Central memory CD8-positive, alpha-beta T cell (primary cell): Measurements from ENCODE around the gene EGFR.

Experiments used
- ATAC-seq: fragments of 150-1000 bp; cut with Tn5 transposase; replicated peaks from 2 replicates; pipeline ENCODE4 v1.10.0; 2022; ENCODE audit warnings: mild to moderate bottlenecking, moderate FRiP score, moderate number of reproducible peaks; ENCODE audit not compliant: poor library complexity, severe bottlenecking; ENCODE audit errors: extremely low read depth
- DNase-seq, 2 donors: peaks; one replicate each; pipeline ENCODE4 v3.0.0; 2021; ENCODE audit warnings: low spot score in 2 of 2
- H3K27ac Mint-ChIP-seq: one replicate; pipeline ENCODE4 v1.8.0; 2022; ENCODE audit warnings: low read depth, mild to moderate bottlenecking, moderate library complexity, mixed read lengths
- H3K27me3 Mint-ChIP-seq: one replicate; pipeline ENCODE4 v1.8.0; 2022; ENCODE audit warnings: mixed read lengths
- H3K36me3 Mint-ChIP-seq: one replicate; pipeline ENCODE4 v1.8.0; 2022; ENCODE audit warnings: mild to moderate bottlenecking, moderate library complexity, mixed read lengths; ENCODE audit not compliant: insufficient read depth
- H3K4me1 Mint-ChIP-seq: one replicate; pipeline ENCODE4 v1.8.0; 2022; ENCODE audit warnings: mixed read lengths
- H3K4me3 Mint-ChIP-seq: one replicate; pipeline ENCODE4 v1.8.0; 2022; ENCODE audit warnings: mild to moderate bottlenecking, moderate library complexity, mixed read lengths
- H3K9me3 Mint-ChIP-seq: one replicate; pipeline ENCODE4 v1.8.0; 2022; ENCODE audit warnings: mixed read lengths

EGFR gene

DNA sequence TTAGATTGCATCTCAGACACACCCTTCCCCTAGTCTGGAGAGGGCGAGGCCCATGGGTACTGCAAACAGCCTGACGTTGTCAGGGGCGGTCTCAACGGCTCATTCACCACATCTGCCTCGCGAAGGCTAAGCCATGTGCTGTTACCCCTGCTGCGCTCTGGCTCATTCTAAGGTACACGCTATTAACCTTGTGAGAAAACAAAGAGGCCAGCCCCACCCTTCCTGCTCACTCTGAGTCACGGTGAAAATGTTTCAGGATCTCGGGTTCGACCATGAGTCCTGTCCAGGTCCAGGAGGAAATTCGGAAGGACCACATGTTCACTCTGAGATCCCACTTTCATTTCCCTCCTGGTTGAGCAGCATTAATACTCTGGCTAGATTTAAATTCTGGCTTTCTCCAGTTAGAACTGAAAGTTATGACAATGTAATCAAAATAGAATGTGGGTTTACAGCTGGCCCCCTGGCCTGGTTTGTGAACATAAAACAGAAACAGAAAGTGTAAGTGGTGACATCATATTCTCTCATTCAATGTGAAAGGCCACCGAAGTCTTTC lies 55.2 kb downstream of the EGFR start:
- DNase-seq (peak; percentile 22 to 46), ATAC-seq (peak; percentile 92)
- H3K27me3 Mint-ChIP-seq = peaks cover 19% of the 10 kb centered on the region
- H3K4me1 Mint-ChIP-seq = peaks cover 12% of the 10 kb centered on the region
- peaks cover 1% of the 10 kb centered on the region for H3K36me3 Mint-ChIP-seq
- H3K4me3 Mint-ChIP-seq = peak overlapping the region; percentile 70
- no peaks in the 10 kb centered on the region for H3K9me3 Mint-ChIP-seq
- H3K27ac Mint-ChIP-seq = peak overlapping the region; percentile 96

DNA sequence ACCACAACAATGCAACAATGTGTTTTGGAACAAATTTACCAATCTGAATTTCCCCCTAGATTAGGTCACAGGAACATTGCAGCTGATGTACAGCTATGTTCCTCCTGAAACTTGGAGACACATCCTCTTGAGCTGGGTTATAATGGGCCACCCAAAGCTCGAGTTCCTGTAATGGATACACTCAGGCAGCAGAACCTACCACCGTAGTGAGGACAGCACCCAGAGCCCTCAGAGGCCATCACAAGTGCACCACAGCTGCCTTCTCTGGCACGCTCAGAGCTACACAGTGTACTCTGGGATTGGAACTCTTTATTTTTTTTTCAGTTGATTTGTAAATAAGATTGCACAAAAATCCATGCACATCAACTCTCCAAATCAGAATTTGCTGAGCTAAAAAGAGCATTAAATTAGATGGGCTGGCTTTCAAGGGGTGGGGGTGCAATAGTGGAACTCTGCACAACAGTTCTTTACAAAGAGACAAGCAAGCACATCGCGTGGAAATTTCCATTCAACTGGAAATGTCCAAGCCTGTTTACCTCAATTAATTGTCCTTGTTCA lies 56.7 kb downstream of the EGFR start:
- Mint-ChIP-seq H3K27me3 (peaks cover 7% of the 10 kb centered on the region), H3K27ac (no peak overlapping the region), H3K9me3 (no peaks in the 10 kb centered on the region), H3K4me3 (no peak overlapping the region), H3K4me1 (peaks cover 12% of the 10 kb centered on the region), H3K36me3 (peaks cover 4% of the 10 kb centered on the region)
- DNase-seq (no peak), ATAC-seq (no peak)

DNA sequence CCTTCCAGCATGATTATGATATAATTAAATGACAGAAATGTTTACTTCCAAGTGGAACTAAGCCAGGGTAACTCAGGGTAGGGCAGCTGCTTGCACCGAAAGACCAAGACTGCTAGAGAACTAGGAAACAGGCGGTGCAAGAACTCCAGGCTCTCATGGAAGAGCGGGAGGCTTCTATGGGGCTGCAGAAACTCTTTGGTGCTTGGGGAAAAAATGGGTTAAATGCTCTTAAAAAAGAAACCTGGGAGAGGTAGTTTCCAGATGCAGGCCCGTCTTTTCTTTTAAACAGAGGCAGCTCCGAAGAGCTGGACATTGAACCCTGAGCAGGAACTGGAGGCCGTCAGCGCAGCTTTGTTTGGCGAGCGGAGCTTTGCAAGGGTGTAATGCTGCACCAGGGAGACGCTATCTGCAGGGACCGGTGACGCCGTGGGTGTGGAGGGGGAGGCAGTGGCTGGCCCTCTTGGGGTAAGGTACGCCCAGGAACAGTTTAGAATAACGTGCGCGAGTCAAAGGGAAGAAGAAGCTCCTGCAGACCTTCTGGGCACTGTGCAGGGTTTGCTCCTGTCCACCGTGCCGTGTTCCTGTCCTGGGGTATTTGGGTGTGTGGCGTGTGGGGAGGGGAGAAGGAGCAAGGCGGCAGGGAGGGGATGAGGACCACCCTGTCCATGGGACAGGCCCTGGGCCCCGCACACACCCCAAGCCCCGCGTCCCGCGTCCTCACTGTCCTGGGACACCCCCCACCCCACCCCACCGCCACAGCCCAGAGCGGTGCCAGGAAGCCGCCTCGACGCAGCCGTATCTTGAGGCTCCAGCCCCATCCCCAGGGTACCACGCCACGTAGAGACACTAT lies 59.0 kb downstream of the EGFR start:
- Mint-ChIP-seq H3K27ac (no peak overlapping the region), H3K9me3 (no peaks in the 10 kb centered on the region), H3K4me1 (peaks cover 12% of the 10 kb centered on the region), H3K4me3 (no peak overlapping the region), H3K27me3 (no peaks in the 10 kb centered on the region), H3K36me3 (peaks cover 4% of the 10 kb centered on the region)
- DNase-seq (no peak), ATAC-seq (no peak)

DNA sequence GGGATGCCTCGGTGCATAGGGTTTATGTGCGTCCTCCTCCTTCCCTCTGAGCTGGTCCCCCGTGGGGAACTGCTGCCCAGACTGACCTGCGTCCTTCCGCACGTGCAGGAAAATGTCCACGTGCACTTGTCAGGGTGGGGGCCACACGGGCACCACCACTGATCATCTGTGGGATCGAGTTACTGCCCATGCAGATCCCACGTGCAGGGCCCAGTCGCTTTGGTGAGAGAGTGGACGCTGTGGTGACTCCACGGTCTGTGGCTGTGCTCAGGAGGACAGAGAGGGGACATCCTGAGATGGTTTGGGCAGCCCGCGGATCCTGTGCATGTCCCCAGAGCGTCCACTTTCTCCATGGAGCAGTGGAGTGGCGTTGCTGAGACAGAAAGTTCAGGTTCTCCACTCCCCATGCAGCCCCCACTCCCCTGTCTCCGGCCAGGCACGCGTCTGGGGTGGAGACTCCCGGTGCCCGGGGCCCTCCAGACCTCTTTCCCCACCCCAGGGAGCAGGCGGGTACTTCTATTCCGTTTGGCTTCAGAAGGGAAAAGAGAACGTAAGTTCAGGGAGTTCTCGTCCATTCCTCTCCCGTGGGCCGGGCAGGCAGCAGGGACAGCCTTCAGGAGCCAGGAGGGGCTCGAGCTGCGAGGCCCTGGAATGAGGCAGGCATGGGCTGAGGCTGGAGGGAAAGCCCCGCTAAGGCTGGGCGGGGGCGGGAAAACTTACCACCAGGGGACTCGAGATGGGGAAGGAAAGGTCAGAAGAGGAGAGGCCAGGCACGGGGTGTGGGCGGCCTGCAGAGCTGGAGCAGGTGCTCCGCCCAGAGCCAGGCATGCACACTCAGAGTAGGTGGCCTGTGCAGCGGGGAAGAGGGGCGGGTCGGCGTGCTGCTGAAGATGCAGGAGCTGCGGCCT lies 59.9 kb downstream of the EGFR start:
- H3K9me3 Mint-ChIP-seq = no peaks in the 10 kb centered on the region
- no peaks in the 10 kb centered on the region for H3K27me3 Mint-ChIP-seq
- no peak overlapping the region for H3K27ac Mint-ChIP-seq
- peaks cover 5% of the 10 kb centered on the region for H3K4me1 Mint-ChIP-seq
- H3K36me3 Mint-ChIP-seq = peaks cover 4% of the 10 kb centered on the region
- ATAC-seq (no peak), DNase-seq (no peak)
- no peak overlapping the region for H3K4me3 Mint-ChIP-seq

DNA sequence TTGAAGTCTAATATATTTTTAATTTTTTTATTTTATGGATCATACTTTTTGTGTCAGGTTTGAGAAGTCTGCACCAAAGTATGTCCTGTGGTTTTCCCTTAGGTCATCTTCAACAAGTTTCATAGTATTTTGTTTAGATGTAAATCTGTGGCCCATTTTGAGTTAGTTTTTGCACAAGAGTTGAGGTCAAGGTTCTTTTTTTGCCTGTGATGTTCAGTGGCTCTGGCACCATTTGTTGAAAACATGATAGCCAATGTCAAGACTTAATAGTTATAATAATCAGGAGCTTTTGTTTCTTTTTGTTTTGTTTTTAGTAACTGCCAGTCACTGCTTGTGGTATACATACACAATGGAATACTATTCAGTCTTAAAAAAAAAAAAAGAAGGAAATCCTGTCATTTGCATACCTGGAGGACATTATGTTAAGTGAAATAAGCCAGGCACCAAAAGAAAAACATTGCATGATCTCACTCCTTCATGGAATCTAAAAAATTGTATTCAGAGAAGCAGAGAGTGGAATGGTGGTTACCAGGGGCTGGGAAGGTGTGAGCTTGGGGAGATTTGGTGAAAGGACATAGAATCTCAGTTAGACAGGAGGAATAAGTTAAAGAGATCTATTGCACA lies 61.3 kb downstream of the EGFR start:
- Mint-ChIP-seq H3K27ac (no peak overlapping the region), H3K4me3 (no peak overlapping the region), H3K27me3 (no peaks in the 10 kb centered on the region), H3K9me3 (no peaks in the 10 kb centered on the region), H3K36me3 (peaks cover 2% of the 10 kb centered on the region), H3K4me1 (no peaks in the 10 kb centered on the region)
- ATAC-seq = no peak
- DNase-seq = no peak

DNA sequence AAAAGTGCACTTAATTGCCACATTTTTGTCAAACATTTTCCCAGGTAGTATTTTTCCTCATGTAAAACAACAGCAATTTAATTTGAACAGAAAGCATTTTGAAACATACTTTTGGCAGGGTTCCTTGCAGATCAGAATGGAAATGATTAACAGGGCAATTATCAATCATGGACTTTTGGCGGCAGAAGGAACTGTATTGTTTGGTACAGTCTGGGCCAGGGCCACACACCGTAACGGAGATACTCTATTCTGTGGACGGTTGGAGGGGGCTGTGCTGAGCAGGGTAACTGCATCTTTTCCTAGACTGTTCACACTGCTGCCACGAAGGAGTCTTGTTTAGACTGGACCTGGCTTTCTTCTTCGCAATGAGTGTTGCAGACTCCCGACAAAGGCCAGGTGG lies 62.3 kb downstream of the EGFR start:
- ATAC-seq (no peak), DNase-seq (no peak)
- Mint-ChIP-seq H3K4me3 (no peak overlapping the region), H3K36me3 (peaks cover 2% of the 10 kb centered on the region), H3K4me1 (peaks cover 1% of the 10 kb centered on the region), H3K27ac (no peak overlapping the region), H3K27me3 (no peaks in the 10 kb centered on the region), H3K9me3 (no peaks in the 10 kb centered on the region)

DNA sequence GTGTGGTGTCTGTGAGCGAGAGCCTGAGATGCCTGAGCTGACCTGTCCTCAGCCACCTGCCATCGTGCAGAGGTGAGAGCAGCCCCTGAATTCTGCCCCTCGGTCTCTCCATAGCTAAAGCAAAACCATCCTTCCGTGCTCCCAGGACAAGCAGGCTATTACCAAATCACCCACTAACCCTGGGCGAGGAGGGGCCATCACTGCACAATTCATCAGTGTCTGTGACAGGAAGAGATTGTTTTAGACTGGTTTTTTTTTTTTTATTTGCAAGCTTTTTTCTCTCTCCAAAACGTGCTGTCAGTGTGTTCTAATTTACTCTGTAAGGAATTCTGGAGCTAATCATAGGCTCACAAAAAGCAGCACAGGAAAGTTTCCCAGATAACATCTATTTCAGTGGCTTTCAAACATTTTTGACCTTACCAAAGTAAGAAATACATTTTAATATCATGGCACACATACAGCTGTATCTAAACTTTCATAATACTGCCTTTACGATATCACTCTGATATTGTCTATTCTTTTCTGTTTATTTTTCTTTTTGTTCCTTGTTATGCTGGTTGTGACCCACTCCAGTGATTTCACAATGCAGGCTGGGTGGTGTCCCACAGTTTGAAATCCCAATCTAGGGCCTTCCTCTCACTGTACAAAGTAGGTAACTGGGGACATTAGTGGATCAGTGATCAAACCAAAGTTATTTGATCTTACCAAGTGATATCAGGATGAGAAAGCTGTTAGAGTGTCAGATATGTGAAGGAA lies 62.8 kb downstream of the EGFR start:
- ATAC-seq (no peak), DNase-seq (no peak)
- Mint-ChIP-seq H3K27ac (no peak overlapping the region), H3K36me3 (peaks cover 2% of the 10 kb centered on the region), H3K4me1 (peaks cover 7% of the 10 kb centered on the region), H3K27me3 (no peaks in the 10 kb centered on the region), H3K4me3 (no peak overlapping the region), H3K9me3 (no peaks in the 10 kb centered on the region)

DNA sequence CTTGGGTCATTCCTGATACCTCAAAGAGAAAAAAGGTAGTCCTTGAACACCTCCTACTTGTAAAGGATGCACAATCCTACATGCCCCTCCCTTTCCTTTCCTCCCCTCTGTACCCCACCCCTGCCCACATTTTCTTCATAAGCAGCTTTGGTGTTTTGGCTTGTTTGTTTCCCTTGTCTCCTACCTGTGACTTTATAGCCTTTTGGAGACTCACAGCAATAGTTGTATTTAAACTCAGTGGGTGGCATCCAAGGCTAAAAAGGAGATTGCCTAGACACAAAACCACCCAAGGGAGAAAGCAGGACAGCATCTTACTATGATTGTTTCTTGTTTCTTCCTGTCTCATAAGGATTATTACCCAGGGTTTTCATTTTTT lies 63.4 kb downstream of the EGFR start:
- Mint-ChIP-seq H3K36me3 (peaks cover 2% of the 10 kb centered on the region), H3K4me1 (peaks cover 11% of the 10 kb centered on the region), H3K27ac (no peak overlapping the region), H3K27me3 (no peaks in the 10 kb centered on the region), H3K9me3 (no peaks in the 10 kb centered on the region), H3K4me3 (no peak overlapping the region)
- no peak for ATAC-seq
- DNase-seq = no peak

DNA sequence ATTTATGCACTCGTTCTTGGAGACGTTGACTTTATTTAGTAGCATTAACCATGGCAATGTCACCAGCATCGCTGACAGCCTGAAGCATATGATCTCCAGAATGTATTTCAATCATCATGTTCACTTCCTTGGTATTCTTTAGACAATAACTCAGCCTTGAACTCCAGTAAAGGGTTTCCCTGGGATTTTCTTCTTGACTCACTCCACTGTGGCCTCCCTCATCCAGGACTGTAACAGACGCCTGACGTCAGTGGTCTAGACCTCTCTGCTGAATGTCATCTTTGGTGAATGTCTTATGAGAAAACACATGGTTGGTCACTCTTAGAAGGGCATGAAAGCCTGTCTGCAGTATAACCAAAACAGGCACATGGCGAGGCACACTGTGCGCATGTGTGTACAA lies 64.4 kb downstream of the EGFR start:
- no peaks in the 10 kb centered on the region for H3K27me3 Mint-ChIP-seq
- H3K9me3 Mint-ChIP-seq = no peaks in the 10 kb centered on the region
- peaks cover 2% of the 10 kb centered on the region for H3K36me3 Mint-ChIP-seq
- no peak overlapping the region for H3K4me3 Mint-ChIP-seq
- H3K27ac Mint-ChIP-seq = no peak overlapping the region
- ATAC-seq = no peak
- peaks cover 11% of the 10 kb centered on the region for H3K4me1 Mint-ChIP-seq
- DNase-seq = no peak

DNA sequence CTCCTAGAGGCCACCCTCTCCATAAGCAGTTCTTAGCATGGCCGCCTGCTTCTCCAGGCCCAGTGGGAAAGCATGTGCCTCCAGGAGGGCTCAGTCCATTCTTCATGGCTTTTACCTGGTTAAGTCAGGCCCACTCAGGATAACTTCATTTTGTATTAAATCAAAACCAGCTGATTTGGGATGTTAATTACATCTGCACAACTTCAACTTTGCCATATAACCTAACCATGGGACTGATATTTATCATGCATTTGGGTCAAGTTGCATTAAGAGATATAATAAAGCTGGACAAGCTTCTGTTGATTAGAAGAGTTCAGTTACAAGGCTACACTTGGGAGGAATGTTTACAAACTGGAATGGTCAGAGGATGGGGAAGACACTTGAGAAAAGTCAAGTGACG lies 65.5 kb downstream of the EGFR start:
- Mint-ChIP-seq H3K27me3 (no peaks in the 10 kb centered on the region), H3K4me3 (no peak overlapping the region), H3K27ac (no peak overlapping the region), H3K36me3 (peaks cover 2% of the 10 kb centered on the region), H3K4me1 (peaks cover 11% of the 10 kb centered on the region), H3K9me3 (no peaks in the 10 kb centered on the region)
- DNase-seq (no peak), ATAC-seq (no peak)

DNA sequence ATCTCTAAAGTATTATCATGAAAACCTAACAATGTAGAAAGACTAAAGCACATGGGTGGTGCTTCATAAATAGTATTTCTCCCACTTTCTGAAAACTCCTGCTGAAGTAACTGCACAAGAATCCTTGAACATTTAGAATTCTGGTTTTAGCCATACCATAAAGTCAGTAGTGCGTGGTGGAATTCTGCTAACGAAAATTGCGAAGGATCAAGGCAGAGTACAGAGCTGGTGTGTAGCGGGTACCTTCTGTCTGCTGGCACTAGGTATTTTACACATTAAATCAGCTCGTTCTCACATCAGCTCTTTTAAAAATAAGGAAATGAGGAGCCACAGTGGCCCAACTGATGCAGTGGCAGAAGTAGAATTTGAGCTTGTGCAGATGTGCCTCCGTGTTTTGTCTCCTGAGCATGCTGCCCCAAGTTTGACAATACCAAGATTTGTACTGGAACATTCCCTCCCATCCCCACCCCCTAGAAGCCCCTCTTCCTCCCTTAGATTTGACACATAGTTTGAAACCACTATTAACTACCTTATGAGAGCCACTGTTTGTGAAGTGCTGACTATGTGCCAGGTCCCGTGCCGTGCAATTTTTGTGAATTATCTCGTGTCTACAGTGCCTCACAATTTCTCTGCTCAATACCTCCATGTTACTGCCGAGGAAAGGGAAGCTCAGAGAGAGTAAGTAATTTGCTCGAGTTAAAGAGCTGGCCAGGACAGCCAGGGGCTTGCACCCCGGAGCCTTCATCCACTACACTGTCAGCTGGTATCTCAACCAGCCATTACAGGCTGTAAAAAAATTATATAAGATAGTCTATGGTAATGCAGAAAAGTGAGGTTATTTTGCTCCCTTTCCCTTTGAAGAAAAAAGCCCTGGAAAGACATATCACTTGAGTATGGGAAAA lies 66.9 kb downstream of the EGFR start:
- no peaks in the 10 kb centered on the region for H3K9me3 Mint-ChIP-seq
- H3K36me3 Mint-ChIP-seq = no peaks in the 10 kb centered on the region
- no peak overlapping the region for H3K4me3 Mint-ChIP-seq
- ATAC-seq (no peak), DNase-seq (no peak)
- peaks cover 11% of the 10 kb centered on the region for H3K4me1 Mint-ChIP-seq
- H3K27me3 Mint-ChIP-seq = no peaks in the 10 kb centered on the region
- no peak overlapping the region for H3K27ac Mint-ChIP-seq
